Endothelial cell (in vitro differentiated cells): Measurements from ENCODE around the gene PGA3. TPM values are rescaled to one million over a fixed set of nuclear protein-coding genes. Genes with fewer than 3 reads are reported as not detected.
"Not testable (repeated sequence)": the region's sequence is repeated elsewhere in the genome, so short reads cannot be mapped to it uniquely, and the experiment has no call there.

ENCODE experiments used
- DNase-seq: peaks from one replicate; pipeline ENCODE4 v3.0.0; 2021; ENCODE audit warnings: low spot score
- H3K27ac Mint-ChIP-seq: one replicate; pipeline ENCODE4 v1.8.0; 2021; ENCODE audit warnings: mixed read lengths, inconsistent platforms; ENCODE audit not compliant: unreplicated experiment
- H3K27me3 Mint-ChIP-seq: one replicate; pipeline ENCODE4 v1.8.0; 2021; ENCODE audit warnings: mild to moderate bottlenecking, moderate library complexity, mixed read lengths, inconsistent platforms; ENCODE audit not compliant: unreplicated experiment
- H3K36me3 Mint-ChIP-seq: one replicate; pipeline ENCODE4 v1.8.0; 2021; ENCODE audit warnings: mild to moderate bottlenecking, low read depth, mixed read lengths, inconsistent platforms; ENCODE audit not compliant: unreplicated experiment
- H3K4me1 Mint-ChIP-seq: one replicate; pipeline ENCODE4 v1.8.0; 2021; ENCODE audit warnings: mild to moderate bottlenecking, mixed read lengths, inconsistent platforms; ENCODE audit not compliant: unreplicated experiment
- H3K4me3 Mint-ChIP-seq: one replicate; pipeline ENCODE4 v1.8.0; 2021; ENCODE audit warnings: mild to moderate bottlenecking, mixed read lengths, inconsistent platforms; ENCODE audit not compliant: unreplicated experiment
- H3K9me3 Mint-ChIP-seq: one replicate; pipeline ENCODE4 v1.8.0; 2021; ENCODE audit warnings: mixed read lengths, inconsistent platforms; ENCODE audit not compliant: unreplicated experiment
- CTCF ChIP-seq: fragments of 200-600 bp; sonication (generic); IDR thresholded peaks from one replicate; pipeline ENCODE4 v1.5.0; 2021; ENCODE audit warnings: antibody characterized with exemption; ENCODE audit not compliant: unreplicated experiment
- total RNA-seq: library from RNA; stranded (reverse); fragmentation: NEBNext Ultra II Directional; extraction: Animal tissue kit (Norgen Biotek cat#: 25700); gene quantifications from one replicate; pipeline ENCODE4 v1.2.1, GENCODE V29; 2021; ENCODE audit not compliant: unreplicated experiment

PGA3 gene
- total RNA-seq, 1 donor from 2014 or later = 0.80 TPM

- Mint-ChIP-seq H3K36me3 (peaks cover 4% of the 10 kb centered on the region), H3K4me3 (peak overlapping the region; percentile 37), H3K4me1 (peaks cover 11% of the 10 kb centered on the region), H3K9me3 (no peaks in the 10 kb centered on the region), H3K27me3 (peaks cover 6% of the 10 kb centered on the region), H3K27ac (no peak overlapping the region)
- TF ChIP-seq CTCF = no peak
- no peak for DNase-seq
Measured at GRCh38 chr11:61172888-61173287, 30.4 kb upstream of the PGA3 start.

DNA sequence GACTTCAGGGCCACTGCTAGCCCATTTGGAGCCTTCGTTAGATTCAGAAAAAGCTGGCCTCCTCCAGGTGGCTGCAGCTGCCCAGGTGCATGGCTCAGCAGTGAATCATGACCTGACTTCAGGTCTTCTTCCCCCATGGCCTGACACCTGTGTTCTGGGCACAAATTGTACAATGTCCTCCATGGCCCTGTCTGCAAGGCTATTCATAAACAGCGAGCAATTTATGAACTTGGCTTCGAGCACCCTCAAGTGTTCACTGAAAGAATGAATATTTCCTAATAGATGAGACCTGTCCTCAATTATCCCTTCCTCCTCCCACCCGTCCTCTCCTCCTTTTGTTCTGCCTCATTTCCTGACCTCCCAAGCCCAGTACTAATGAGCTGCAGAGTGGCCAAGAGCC, 29.9 kb upstream of the PGA3 start:
- peaks cover 11% of the 10 kb centered on the region for H3K4me1 Mint-ChIP-seq
- no peak overlapping the region for H3K27ac Mint-ChIP-seq
- no peak for DNase-seq
- H3K4me3 Mint-ChIP-seq = no peak overlapping the region
- no peaks in the 10 kb centered on the region for H3K9me3 Mint-ChIP-seq
- peaks cover 6% of the 10 kb centered on the region for H3K27me3 Mint-ChIP-seq
- no peak for TF ChIP-seq CTCF
- H3K36me3 Mint-ChIP-seq = peaks cover 4% of the 10 kb centered on the region

DNA sequence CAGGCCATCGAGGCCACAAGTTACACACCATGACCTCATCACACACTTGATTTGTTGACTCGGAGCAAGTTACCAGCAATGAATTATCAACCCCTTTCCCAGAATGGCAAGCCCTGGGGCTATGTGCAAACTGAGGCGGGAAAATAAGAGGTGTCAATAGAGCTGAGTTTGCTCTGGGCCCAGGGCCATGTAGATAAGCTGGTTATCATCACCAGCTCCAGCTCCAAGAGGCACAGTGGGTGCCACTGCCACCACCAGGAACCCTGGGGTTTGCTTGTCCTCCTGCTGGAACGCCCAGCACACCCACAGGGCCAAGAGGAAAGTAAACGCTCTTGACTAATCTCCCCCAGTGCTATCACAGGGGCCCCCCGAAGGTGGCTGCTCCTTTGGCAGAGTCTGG, 29.0 kb upstream of the PGA3 start:
- peaks cover 4% of the 10 kb centered on the region for H3K36me3 Mint-ChIP-seq
- H3K4me3 Mint-ChIP-seq = no peak overlapping the region
- H3K9me3 Mint-ChIP-seq = no peaks in the 10 kb centered on the region
- no peak overlapping the region for H3K27ac Mint-ChIP-seq
- no peak for DNase-seq
- no peak for TF ChIP-seq CTCF
- peaks cover 6% of the 10 kb centered on the region for H3K27me3 Mint-ChIP-seq
- H3K4me1 Mint-ChIP-seq = peaks cover 11% of the 10 kb centered on the region

DNA sequence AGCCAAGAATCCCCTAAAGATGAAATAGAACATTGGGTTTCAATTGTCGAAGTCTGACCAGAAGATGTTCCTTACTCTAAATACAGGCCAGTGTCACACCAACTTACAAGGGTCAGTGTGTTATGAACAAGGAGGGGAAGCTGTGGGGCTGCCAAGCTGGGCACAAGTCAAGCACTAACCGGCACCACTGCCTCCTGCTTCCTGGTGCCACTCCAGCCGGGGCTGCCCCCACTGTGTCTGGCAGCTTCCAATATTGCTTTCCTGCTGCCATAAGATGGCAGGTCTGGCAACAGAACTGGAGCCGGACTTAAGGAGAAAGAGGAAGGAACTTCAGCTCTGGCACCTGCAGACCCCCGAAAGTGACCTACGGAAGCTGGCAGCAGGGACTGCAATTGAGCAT, 28.4 kb upstream of the PGA3 start:
- peaks cover 4% of the 10 kb centered on the region for H3K36me3 Mint-ChIP-seq
- no peak for TF ChIP-seq CTCF
- DNase-seq = no peak
- H3K4me3 Mint-ChIP-seq = no peak overlapping the region
- peaks cover 11% of the 10 kb centered on the region for H3K4me1 Mint-ChIP-seq
- no peaks in the 10 kb centered on the region for H3K9me3 Mint-ChIP-seq
- peaks cover 6% of the 10 kb centered on the region for H3K27me3 Mint-ChIP-seq
- no peak overlapping the region for H3K27ac Mint-ChIP-seq

DNA sequence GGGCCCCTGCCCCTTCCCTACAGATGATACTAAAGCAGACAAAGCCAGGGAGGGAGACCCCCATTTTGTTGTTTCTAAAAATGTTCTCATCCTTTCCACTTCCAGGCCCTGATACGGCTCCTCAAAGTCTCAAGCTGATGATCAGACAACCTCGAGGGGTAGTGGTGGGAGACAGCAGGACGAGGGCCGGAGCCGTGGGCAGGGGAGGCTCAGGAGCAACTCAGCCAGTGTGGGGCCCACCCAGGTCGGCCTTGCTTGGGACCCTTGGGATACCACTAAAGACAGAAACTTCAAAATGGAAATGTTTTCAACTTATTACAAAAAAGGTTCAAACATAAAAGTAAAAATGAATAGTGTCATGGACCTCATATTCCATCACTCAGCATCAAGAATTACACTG, 26.9 kb upstream of the PGA3 start:
- TF ChIP-seq CTCF = no peak
- H3K4me1 Mint-ChIP-seq = peaks cover 11% of the 10 kb centered on the region
- no peak overlapping the region for H3K27ac Mint-ChIP-seq
- no peak for DNase-seq
- H3K4me3 Mint-ChIP-seq = no peak overlapping the region
- H3K36me3 Mint-ChIP-seq = peaks cover 4% of the 10 kb centered on the region
- H3K9me3 Mint-ChIP-seq = no peaks in the 10 kb centered on the region
- H3K27me3 Mint-ChIP-seq = peaks cover 6% of the 10 kb centered on the region

DNA sequence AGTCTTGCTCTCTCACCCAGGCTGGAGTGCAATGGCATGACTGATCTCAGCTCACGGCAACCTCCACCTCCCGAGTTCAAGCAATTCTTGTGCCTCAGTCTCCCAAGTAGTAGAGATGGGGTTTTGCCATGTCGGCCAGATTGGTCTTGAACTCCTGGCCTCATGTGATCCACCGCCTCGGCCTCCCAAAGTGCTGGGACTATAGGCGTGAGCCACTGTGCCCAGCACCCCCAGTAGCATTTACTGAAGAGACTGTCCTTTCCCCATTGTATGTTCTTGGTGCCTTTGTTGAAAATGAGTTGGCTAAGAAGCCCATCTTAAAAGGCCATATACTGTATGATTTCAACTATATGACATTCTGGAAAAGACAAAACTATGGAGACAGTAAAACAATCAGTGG, 23.1 kb upstream of the PGA3 start:
- H3K9me3 Mint-ChIP-seq, H3K4me1 Mint-ChIP-seq, H3K27ac Mint-ChIP-seq, H3K36me3 Mint-ChIP-seq, DNase-seq, H3K4me3 Mint-ChIP-seq, H3K27me3 Mint-ChIP-seq: not testable (repeated sequence)
